HepG2 (cell line): ENCODE measurements around the gene CARMIL1. TPM values are rescaled to one million over a fixed set of nuclear protein-coding genes. Genes with fewer than 3 reads are reported as not detected.

Experiments used
- ATAC-seq: fragments of 200-7000 bp; cut with Tn5 transposase; 3 replicates; pipeline ENCODE4 v1.9.1; 2020; ENCODE audit warnings: mild to moderate bottlenecking, moderate library complexity
- BruUV-seq: library from RNA; stranded (reverse); fragments of 400-500 nt; replicated peaks from 2 replicates; lab custom pipeline; 2021; lab: Mats Ljungman, UMichigan
- CTCF ChIA-PET: fragments of 300-600 bp; formaldehyde crosslinking; extraction: SDS; loops from one replicate; lab custom pipeline; 2021; ENCODE audit warnings: low total read pairs, inconsistent platforms, low intra/inter-chr PET ratio; lab: Yijun Ruan, JAX
- POLR2A ChIA-PET: fragments of 350-600 bp; sonication (Branson Sonifier 250); formaldehyde crosslinking; loops from one replicate; lab custom pipeline; 2020; ENCODE audit warnings: antibody characterized with exemption, inconsistent platforms; lab: Yijun Ruan, JAX
- DNase-seq: peaks from one replicate; pipeline ENCODE4 v3.0.0-alpha.2; 2015; ENCODE audit warnings: low spot score
- FAIRE-seq: peaks from 3 replicates; lab custom pipeline; 2011; peaks lifted over from hg19 to GRCh38; lab: Jason Lieb, UNC
- H2AFZ ChIP-seq: one replicate; pipeline ENCODE4 v1.6.1; 2011; ENCODE audit warnings: low read length, inconsistent platforms
- H3K27ac ChIP-seq: fragments of 300-600 bp; 3 replicates; pipeline ENCODE4 v1.8.0; 2011; ENCODE audit warnings: mixed run types, mild to moderate bottlenecking, mixed read lengths, low read length, inconsistent platforms; ENCODE audit not compliant: insufficient read depth; ENCODE audit errors: extremely low read length
- H3K27me3 ChIP-seq, 2 experiments: fragments of 200-600 bp in 1 of 2; 2 replicates in 1 of 2; 3 replicates in 1 of 2; pipeline versions ENCODE4 v1.6.0 to v1.8.0; 2011; ENCODE audit warnings: low read length in 2 of 2, mild to moderate bottlenecking in 2 of 2, moderate library complexity in 2 of 2, inconsistent platforms in 1 of 2; ENCODE audit not compliant: insufficient read depth in 2 of 2, control insufficient read depth in 1 of 2
- H3K36me3 ChIP-seq, 2 experiments: fragments of 200-600 bp in 1 of 2; replicated peaks in 1 of 2; 2 replicates in 1 of 2; 3 replicates in 1 of 2; pipeline versions ENCODE4 v1.5.1 to v1.8.0; 2011; ENCODE audit warnings: low read length in 2 of 2, inconsistent platforms in 1 of 2; ENCODE audit not compliant: insufficient read depth in 2 of 2, control insufficient read depth in 1 of 2
- H3K4me1 ChIP-seq: 2 replicates; pipeline ENCODE4 v1.5.1; 2012; ENCODE audit warnings: low read length, inconsistent platforms; ENCODE audit not compliant: insufficient read depth
- H3K4me2 ChIP-seq: 2 replicates; pipeline ENCODE4 v1.6.0; 2011; ENCODE audit warnings: low read depth, low read length, inconsistent platforms
- H3K4me3 ChIP-seq, 3 experiments: fragments of 200-600 bp in 1 of 3; sonication (generic), shearing (Covaris generic) in 1 of 3; replicated peaks in 1 of 3; 2 replicates each; pipeline ENCODE4 v1.5.1; 2011 to 2016; ENCODE audit warnings: low read length in 3 of 3, inconsistent platforms in 2 of 3, low read depth in 2 of 3, mild to moderate bottlenecking in 2 of 3, control low read depth in 1 of 3, mixed read lengths in 1 of 3; ENCODE audit not compliant: insufficient read depth in 1 of 3
- H3K79me2 ChIP-seq: one replicate; pipeline ENCODE4 v1.6.1; 2011; ENCODE audit warnings: low read length, inconsistent platforms; ENCODE audit not compliant: insufficient read depth
- H3K9ac ChIP-seq: 2 replicates; pipeline ENCODE4 v1.6.0; 2011; ENCODE audit warnings: mild to moderate bottlenecking, low read depth, low read length, inconsistent platforms; ENCODE audit not compliant: insufficient read depth
- H3K9me3 ChIP-seq: 2 replicates; pipeline ENCODE4 v1.5.1; 2012; ENCODE audit warnings: mild to moderate bottlenecking, low read length
- H4K20me1 ChIP-seq: 2 replicates; pipeline ENCODE4 v1.6.0; 2011; ENCODE audit warnings: inconsistent platforms, mild to moderate bottlenecking, low read length, moderate library complexity; ENCODE audit not compliant: insufficient read depth
- ELF1 ChIP-seq: sonication (generic); formaldehyde crosslinking; IDR thresholded peaks from 2 replicates; pipeline ENCODE4 v1.4.0; 2020; ENCODE audit warnings: missing genetic modification reagents
- HNRNPH1 ChIP-seq: fragments of 200-400 bp; formaldehyde crosslinking; optimal IDR thresholded peaks from 2 replicates; pipeline ENCODE3; 2017; ENCODE audit warnings: mild to moderate bottlenecking, low read depth, low read length
- HNRNPK ChIP-seq: fragments of 200-400 bp; formaldehyde crosslinking; IDR thresholded peaks from 2 replicates; pipeline ENCODE4 v1.6.1; 2018; ENCODE audit warnings: low read length, low read depth, moderate library complexity, mild to moderate bottlenecking; ENCODE audit not compliant: poor library complexity, severe bottlenecking
- IRX3 ChIP-seq: sonication (generic); formaldehyde crosslinking; IDR thresholded peaks from 2 replicates; pipeline ENCODE4 v1.8.1; 2023; ENCODE audit warnings: mild to moderate bottlenecking, low read depth, missing genetic modification reagents, borderline replicate concordance
- KDM5A ChIP-seq: fragments of 200-600 bp; sonication (generic); IDR thresholded peaks from 2 replicates; pipeline ENCODE4 v1.7.0; 2018; ENCODE audit warnings: antibody characterized with exemption, mild to moderate bottlenecking, low read length, borderline replicate concordance
- MATR3 ChIP-seq: sonication (generic); formaldehyde crosslinking; IDR thresholded peaks from 2 replicates; pipeline ENCODE4 v1.4.0; 2020; ENCODE audit warnings: missing genetic modification reagents
- NPAS2 ChIP-seq: sonication (generic); formaldehyde crosslinking; IDR thresholded peaks from 2 replicates; pipeline ENCODE4 v1.8.0; 2022; ENCODE audit warnings: mild to moderate bottlenecking, missing genetic modification reagents, borderline replicate concordance
- PCBP1 ChIP-seq: fragments of 200-400 bp; formaldehyde crosslinking; IDR thresholded peaks from 2 replicates; pipeline ENCODE4 v1.6.1; 2017; ENCODE audit warnings: mild to moderate bottlenecking, low read depth, low read length, borderline replicate concordance
- PLSCR1 ChIP-seq: sonication (generic); formaldehyde crosslinking; IDR thresholded peaks from 2 replicates; pipeline ENCODE4 v1.5.0; 2020; ENCODE audit warnings: missing genetic modification reagents, mild to moderate bottlenecking, borderline replicate concordance
- SIN3A ChIP-seq: IDR thresholded peaks from 2 replicates; pipeline ENCODE4 v1.6.1; 2011; ENCODE audit warnings: low read depth, mild to moderate bottlenecking, control low read depth, low read length, borderline replicate concordance
- TFE3 ChIP-seq: IDR thresholded peaks from 2 replicates; pipeline ENCODE4 v1.6.1; 2016
- ZBTB26 ChIP-seq: IDR thresholded peaks from 2 replicates; pipeline ENCODE4 v1.6.1; 2016; ENCODE audit warnings: missing compliant biosample characterization, missing genetic modification reagents, borderline replicate concordance
- ZNF3 ChIP-seq: IDR thresholded peaks from 2 replicates; pipeline ENCODE4 v1.7.0; 2017; ENCODE audit warnings: inconsistent platforms
- ZNF775 ChIP-seq: sonication (generic); formaldehyde crosslinking; IDR thresholded peaks from 2 replicates; pipeline ENCODE4 v1.4.0; 2020; ENCODE audit warnings: missing genetic modification reagents, mild to moderate bottlenecking, moderate library complexity, borderline replicate concordance
- ZNF839 ChIP-seq: sonication (generic); formaldehyde crosslinking; IDR thresholded peaks from 2 replicates; pipeline ENCODE4 v1.4.0; 2020; ENCODE audit warnings: missing genetic modification reagents, mild to moderate bottlenecking, borderline replicate concordance
- ZNF879 ChIP-seq: sonication (generic); formaldehyde crosslinking; IDR thresholded peaks from 2 replicates; pipeline ENCODE4 v1.8.1; 2023; ENCODE audit warnings: missing genetic modification reagents
- WGBS: methylation state at CpG from one replicate; pipeline ENCODE4 v1.1.6; 2017; ENCODE audit warnings: low lambda C conversion rate; 5-methylcytosine and 5-hydroxymethylcytosine counted together
- in situ Hi-C: cut with HindIII; loops from 2 replicates; pipeline ENCODE4 v1.10.0; 2017; ENCODE audit warnings: low pct_unique_long_range_greater_than_20kb; ENCODE audit not compliant: extremely low pct_ligation_motif_present
- intact Hi-C: fragments of 100-400 bp; cut with micrococcal nuclease; formaldehyde crosslinking; loops from one replicate; pipeline ENCODE4 v1.10.0; 2022; ENCODE audit not compliant: unreplicated experiment
- polyA plus RNA-seq, 8 experiments: library from polyadenylated mRNA; depleted of rRNA in 3 of 8; stranded (reverse) in 7 of 8; unstranded in 1 of 8; fragments of >200 nt; fragmentation: Illumina TruSeq in 4 of 8; extraction: Trizol in 4 of 8; gene quantifications; 2 replicates each; pipeline versions ENCODE4 v1.2.1 to v1.2.3, GENCODE V29; 2011 to 2016; ENCODE audit warnings: low read depth in 4 of 8, missing spikeins in 1 of 8, mixed read lengths in 1 of 8; ENCODE audit not compliant: insufficient read depth in 1 of 8
- total RNA-seq, 5 experiments: library from RNA; depleted of rRNA; stranded (reverse); fragments of >200 nt; fragmentation: Illumina TruSeq; extraction: Trizol; gene quantifications; 2 replicates each; pipeline ENCODE4 v1.2.3, GENCODE V29; 2016; ENCODE audit warnings: low read depth in 1 of 5

The CARMIL1 gene
- total and polyA plus RNA-seq, 2 of the 13 experiments (the other 11 are each of a cell fraction or from before 2014, with no cell fraction given), result 1.8 to 2.6 TPM

GRCh38 chr6:25586927-25587326, 307.8 kb downstream of the CARMIL1 start:
- no peak overlapping the region for H2AFZ ChIP-seq
- in situ Hi-C loops, result no loop called here
- ATAC-seq, result no peak
- ChIA-PET CTCF (no interaction called here), POLR2A (no interaction called here)
- H3K4me3 ChIP-seq, result no peak overlapping the region
- no peaks in the 10 kb centered on the region for H4K20me1 ChIP-seq
- no peaks in the 10 kb centered on the region for H3K27me3 ChIP-seq
- no peak for DNase-seq
- WGBS, result 78% methylated on average over 3 of the region's 3 CpGs
- H3K4me2 ChIP-seq, result no peak overlapping the region
- no peak for FAIRE-seq
- H3K27ac ChIP-seq, result no peak overlapping the region
- H3K9ac ChIP-seq, result no peak overlapping the region
- H3K9me3 ChIP-seq, result no peaks in the 10 kb centered on the region
- peaks cover 11% of the 10 kb centered on the region for H3K4me1 ChIP-seq
- H3K36me3 ChIP-seq, result no peaks in the 10 kb centered on the region
- peak; percentile 96 for TF ChIP-seq HNRNPK
- 0 out of 2 replicates have a peak, but pooled peaks have one; percentile 56 for TF ChIP-seq PCBP1
- no peak for TF ChIP-seq ZNF879
- intact Hi-C loops, result no loop called here
- no TSS peak for BruUV-seq
- no peaks in the 10 kb centered on the region for H3K79me2 ChIP-seq

GRCh38 chr6:25590986-25591385, 311.8 kb downstream of the CARMIL1 start:
- in situ Hi-C loops (no loop called here), intact Hi-C loops (no loop called here)
- Histone ChIP-seq H3K27ac (no peak overlapping the region), H2AFZ (no peak overlapping the region), H4K20me1 (no peaks in the 10 kb centered on the region), H3K9ac (no peak overlapping the region), H3K79me2 (no peaks in the 10 kb centered on the region), H3K9me3 (no peaks in the 10 kb centered on the region), H3K36me3 (no peaks in the 10 kb centered on the region), H3K4me2 (no peak overlapping the region), H3K27me3 (no peaks in the 10 kb centered on the region), H3K4me1 (peaks cover 12% of the 10 kb centered on the region), H3K4me3 (no peak overlapping the region)
- POLR2A ChIA-PET, result no interaction called here
- DNase-seq (no peak), FAIRE-seq (no peak), ATAC-seq (no peak)
- no TSS peak for BruUV-seq
- WGBS, result 83% methylated on average over 5 of the region's 5 CpGs
- CTCF ChIA-PET, result no interaction called here
- TF ChIP-seq ZNF839 (CRISPR knock-in tag), result no peak
- TF ChIP-seq MATR3 (CRISPR knock-in tag), result no peak
- TF ChIP-seq ELF1 (CRISPR knock-in tag), result no peak
- no peak for TF ChIP-seq TFE3
- no peak for TF ChIP-seq HNRNPH1
- TF ChIP-seq KDM5A, result no peak
- TF ChIP-seq ZBTB26, result no peak
- no peak for TF ChIP-seq IRX3 (CRISPR knock-in tag)
- TF ChIP-seq NPAS2 (CRISPR knock-in tag), result no peak
- TF ChIP-seq SIN3A, result no peak
- no peak for TF ChIP-seq ZNF775
- no peak for TF ChIP-seq PLSCR1 (CRISPR knock-in tag)
- TF ChIP-seq ZNF3 (CRISPR knock-in tag), result no peak
